SK-N-SH (cell line): ENCODE data around the gene APOOL. TPM values are rescaled to one million over a fixed set of nuclear protein-coding genes. Genes with fewer than 3 reads are reported as not detected.

ENCODE experiments used
- CTCF ChIA-PET: fragments of 300-600, 350-600 bp; formaldehyde crosslinking; extraction: SDS; loops from one replicate; lab custom pipeline; 2021; lab: Yijun Ruan, JAX
- POLR2A ChIA-PET: fragments of 350-600 bp; sonication (Branson Sonifier 250); formaldehyde crosslinking; extraction: SDS; loops from one replicate; lab custom pipeline; 2020; ENCODE audit warnings: antibody characterized with exemption, inconsistent platforms; lab: Yijun Ruan, JAX
- DNase-seq: peaks from one replicate; pipeline ENCODE4 v3.0.0; 2012
- H2AFZ ChIP-seq: fragments of 200-600 bp; sonication (generic); 2 replicates; pipeline ENCODE4 v1.8.1; 2016; ENCODE audit warnings: antibody characterized with exemption, mild to moderate bottlenecking, low read depth
- H3F3A ChIP-seq: fragments of 200-600 bp; sonication (generic); replicated peaks from 2 replicates; pipeline ENCODE3; 2016; ENCODE audit warnings: antibody characterized with exemption, mild to moderate bottlenecking; ENCODE audit not compliant: insufficient read depth
- H3K27ac ChIP-seq, 2 experiments: fragments of 200-500 bp in 1 of 2; fragments of 200-600 bp in 1 of 2; sonication (Bioruptor generic) in 1 of 2; sonication (generic), shearing (Covaris generic) in 1 of 2; 2 replicates each; pipeline versions ENCODE4 v1.5.1 to v1.6.1; 2014 to 2016; ENCODE audit warnings: low read depth in 2 of 2, inconsistent platforms in 1 of 2, low read length in 1 of 2, mild to moderate bottlenecking in 1 of 2, mixed read lengths in 1 of 2
- H3K27me3 ChIP-seq: fragments of 200-600 bp; sonication (generic), shearing (Covaris generic); 2 replicates; pipeline ENCODE4 v1.6.1; 2016; ENCODE audit warnings: mixed run types; ENCODE audit not compliant: insufficient read depth
- H3K36me3 ChIP-seq, 2 experiments: fragments of 200-500 bp in 1 of 2; fragments of 200-600 bp in 1 of 2; sonication (Bioruptor generic) in 1 of 2; sonication (generic) in 1 of 2; replicated peaks in 1 of 2; 2 replicates each; pipeline versions ENCODE3 to v1.5.1; 2014 to 2016; ENCODE audit warnings: low read length in 1 of 2, mild to moderate bottlenecking in 1 of 2; ENCODE audit not compliant: insufficient read depth in 2 of 2, control insufficient read depth in 1 of 2
- H3K4me1 ChIP-seq, 2 experiments: fragments of 200-500 bp in 1 of 2; fragments of 200-600 bp in 1 of 2; sonication (Bioruptor generic) in 1 of 2; sonication (generic), shearing (Covaris generic) in 1 of 2; 2 replicates each; pipeline versions ENCODE4 v1.5.1 to v1.6.1; 2014 to 2016; ENCODE audit warnings: low read depth in 1 of 2, low read length in 1 of 2, mixed run types in 1 of 2; ENCODE audit not compliant: insufficient read depth in 2 of 2, control insufficient read depth in 1 of 2
- H3K4me2 ChIP-seq: fragments of 200-600 bp; sonication (generic), shearing (Covaris generic); 2 replicates; pipeline ENCODE4 v1.6.1; 2017; ENCODE audit warnings: mixed run types
- H3K4me3 ChIP-seq, 2 experiments: fragments of 200-500 bp in 1 of 2; fragments of 200-600 bp in 1 of 2; sonication (Bioruptor generic) in 1 of 2; sonication (generic), shearing (Covaris generic) in 1 of 2; 2 replicates each; pipeline versions ENCODE4 v1.5.1 to v1.8.1; 2014 to 2016; ENCODE audit warnings: low read depth in 2 of 2, inconsistent platforms in 1 of 2, low read length in 1 of 2, mild to moderate bottlenecking in 1 of 2, mixed read lengths in 1 of 2, moderate library complexity in 1 of 2
- H3K79me2 ChIP-seq: fragments of 200-600 bp; sonication (generic); 2 replicates; pipeline ENCODE4 v1.8.1; 2017; ENCODE audit warnings: mild to moderate bottlenecking; ENCODE audit not compliant: insufficient read depth
- H3K9ac ChIP-seq: fragments of 200-600 bp; sonication (generic); 2 replicates; pipeline ENCODE4 v1.6.1; 2017; ENCODE audit warnings: mixed run types
- H3K9me2 ChIP-seq: fragments of 200-600 bp; sonication (generic); 2 replicates; pipeline ENCODE4 v1.6.1; 2017; ENCODE audit warnings: mixed run types
- H3K9me3 ChIP-seq: fragments of 200-600 bp; sonication (generic); 2 replicates; pipeline ENCODE4 v1.6.1; 2017; ENCODE audit warnings: mixed run types, mild to moderate bottlenecking, moderate library complexity
- H4K20me1 ChIP-seq: fragments of 200-600 bp; sonication (generic); 2 replicates; pipeline ENCODE4 v1.6.1; 2017; ENCODE audit warnings: mild to moderate bottlenecking, mixed run types; ENCODE audit not compliant: insufficient read depth
- CHD2 ChIP-seq: fragments of 150-350 bp; IDR thresholded peaks from 2 replicates; pipeline ENCODE4 v1.6.1; 2018; ENCODE audit warnings: low read length; ENCODE audit not compliant: partially characterized antibody
- CTCF ChIP-seq: fragments of 200-600 bp; sonication (generic); IDR thresholded peaks from 2 replicates; pipeline ENCODE4 v1.6.1; 2017; ENCODE audit warnings: antibody characterized with exemption, mild to moderate bottlenecking, moderate library complexity
- ELF1 ChIP-seq: IDR thresholded peaks from 2 replicates; pipeline ENCODE4 v1.4.0; 2012
- EP300 ChIP-seq, 2 experiments: IDR thresholded peaks; 2 replicates each; pipeline versions ENCODE4 v1.4.0 to v1.6.1; 2012; ENCODE audit warnings: borderline replicate concordance in 1 of 2, low read depth in 1 of 2, low read length in 1 of 2
- FOSL2 ChIP-seq: IDR thresholded peaks from 2 replicates; pipeline ENCODE4 v1.4.0; 2012; ENCODE audit warnings: low read depth, mild to moderate bottlenecking, moderate library complexity, borderline replicate concordance
- FOXJ3 ChIP-seq: sonication (generic); formaldehyde crosslinking; IDR thresholded peaks from 2 replicates; pipeline ENCODE4 v1.5.1; 2020; ENCODE audit warnings: mild to moderate bottlenecking, missing genetic modification reagents
- FOXM1 ChIP-seq: IDR thresholded peaks from 2 replicates; pipeline ENCODE4 v1.4.0; 2012; ENCODE audit warnings: low read depth, mild to moderate bottlenecking
- JUND ChIP-seq: IDR thresholded peaks from 2 replicates; pipeline ENCODE4 v1.4.0; 2012
- MEF2A ChIP-seq: IDR thresholded peaks from 2 replicates; pipeline ENCODE4 v1.4.0; 2012; ENCODE audit warnings: low read depth, borderline replicate concordance
- MXI1 ChIP-seq: IDR thresholded peaks from 2 replicates; pipeline ENCODE4 v1.6.1; 2012; ENCODE audit warnings: mild to moderate bottlenecking, low read depth, low read length, improper control_type of control experiment
- NFIC ChIP-seq: IDR thresholded peaks from 2 replicates; pipeline ENCODE4 v1.4.0; 2012; ENCODE audit warnings: borderline replicate concordance
- PBX3 ChIP-seq: IDR thresholded peaks from 2 replicates; pipeline ENCODE4; 2012
- POLR2AphosphoS5 ChIP-seq: IDR thresholded peaks from 2 replicates; pipeline ENCODE4 v1.6.1; 2012; ENCODE audit warnings: low read depth, low read length
- RAD21 ChIP-seq: IDR thresholded peaks from 2 replicates; pipeline ENCODE4 v1.6.1; 2012; ENCODE audit warnings: mild to moderate bottlenecking, low read length
- RCOR1 ChIP-seq: fragments of 150-350 bp; IDR thresholded peaks from 2 replicates; pipeline ENCODE4 v1.6.1; 2017; ENCODE audit warnings: antibody characterized with exemption, low read length
- RXRA ChIP-seq: IDR thresholded peaks from 2 replicates; pipeline ENCODE4 v1.4.0; 2012; ENCODE audit warnings: low read depth, mild to moderate bottlenecking, borderline replicate concordance
- TCF12 ChIP-seq: IDR thresholded peaks from 2 replicates; pipeline ENCODE4 v1.4.0; 2012
- TEAD4 ChIP-seq: IDR thresholded peaks from 2 replicates; pipeline ENCODE4 v1.4.0; 2012; ENCODE audit warnings: mild to moderate bottlenecking, borderline replicate concordance; ENCODE audit not compliant: insufficient read depth
- USF1 ChIP-seq: IDR thresholded peaks from 2 replicates; pipeline ENCODE4 v1.4.0; 2012; ENCODE audit warnings: low read depth, borderline replicate concordance
- WGBS: methylation state at CpG from one replicate; pipeline ENCODE4 v1.1.6; 2017; ENCODE audit warnings: low lambda C conversion rate; 5-methylcytosine and 5-hydroxymethylcytosine counted together
- polyA plus RNA-seq, 3 experiments: library from polyadenylated mRNA; depleted of rRNA; stranded (reverse); fragments of >200 nt; gene quantifications; 2 replicates each; pipeline ENCODE4 v1.2.3, GENCODE V29; 2012

APOOL gene
- polyA plus RNA-seq, 1 of the 3 experiments (the other 2 are of a cell fraction): 2.4 TPM

- no peak overlapping the region for H3K4me3 ChIP-seq
Observed at GRCh38 chrX:85052205-85052604, 48.5 kb downstream of the APOOL start.

GRCh38 chrX:85052636-85053343 lies 49.1 kb downstream of the APOOL start:
- no peaks in the 10 kb centered on the region for H3K9me3 ChIP-seq
- H3K36me3 ChIP-seq: peaks cover under 1 to 8% of the 10 kb centered on the region in 2 experiments
- WGBS: 6% methylated on average over 2 of the region's 2 CpGs
- no peak for DNase-seq
- peak overlapping the region; percentile 49; the same call in 1 of the 2 replicates for H3K9ac ChIP-seq
- H3K27me3 ChIP-seq: no peaks in the 10 kb centered on the region
- peak overlapping the region in 1 of 2 experiments; percentile 34; a peak in 1 of 4 replicates for H3K4me3 ChIP-seq
- CTCF ChIA-PET: interaction anchor here (0.7 to 2.2 kb wide), 5 partner anchors 9 to 1137 kb away, joined by 3 to 9 read pairs (median 7); no protein-coding TSS in a partner anchor
- peak overlapping the region; percentile 66 for H2AFZ ChIP-seq
- peaks cover 2% of the 10 kb centered on the region; the same call in 1 of the 2 replicates for H3K79me2 ChIP-seq
- H3K4me2 ChIP-seq: peak overlapping the region; percentile 67
- POLR2A ChIA-PET: no interaction called here
- no peaks in the 10 kb centered on the region for H4K20me1 ChIP-seq
- H3F3A ChIP-seq: peaks cover 25% of the 10 kb centered on the region
- H3K9me2 ChIP-seq: no peaks in the 10 kb centered on the region
- H3K27ac ChIP-seq: peak overlapping the region in 1 of 2 experiments; percentile 82; a peak in 2 of 4 replicates
- peak; percentile 65; the same call in 1 of the 2 replicates for TF ChIP-seq TEAD4
- no peak for TF ChIP-seq USF1
- peak; percentile 59 for TF ChIP-seq RAD21
- TF ChIP-seq MEF2A: peak; percentile 88
- TF ChIP-seq JUND: peak; percentile 90
- TF ChIP-seq CHD2: no peak
- no peak for TF ChIP-seq RCOR1
- TF ChIP-seq TCF12: peak; percentile 63
- TF ChIP-seq FOSL2: peak; percentile 97
- TF ChIP-seq FOXM1: no peak; the same call in 1 of the 2 replicates
- peak in 1 of 2 experiments; percentile 75; a peak in 2 of 4 replicates for TF ChIP-seq EP300 (IDR thresholded peaks at IDR 0.05; ENCODE audit: borderline replicate concordance in 1 of 2, low read depth in 1 of 2, low read length in 1 of 2)
- peak; percentile 39; the same call in 1 of the 2 replicates for TF ChIP-seq RXRA
- peak; percentile 29; the same call in 1 of the 2 replicates for TF ChIP-seq POLR2AphosphoS5
- peak; percentile 34; the same call in 1 of the 2 replicates for TF ChIP-seq PBX3
- TF ChIP-seq FOXJ3 (CRISPR knock-in tag): no peak
- TF ChIP-seq NFIC: peak; percentile 71
- peak; percentile 68 for TF ChIP-seq CTCF
- TF ChIP-seq, all 33 proteins: peak for 12
- H3K4me1 ChIP-seq: peaks cover 0 to 18% of the 10 kb centered on the region in 2 experiments; a peak in 2 of 4 replicates

More at GRCh38 chrX:85052205-85052604, 48.5 kb downstream of the APOOL start:
- H3K9me2 ChIP-seq: no peaks in the 10 kb centered on the region
- no peaks in the 10 kb centered on the region for H3K27me3 ChIP-seq
- H3K27ac ChIP-seq: peak overlapping the region in 1 of 2 experiments; percentile 82; a peak in 2 of 4 replicates
- no peaks in the 10 kb centered on the region for H3K9me3 ChIP-seq
- 33% methylated on average over 3 of the region's 3 CpGs for WGBS
- H3K36me3 ChIP-seq: peaks cover 2 to 8% of the 10 kb centered on the region in 2 experiments
- H3F3A ChIP-seq: peaks cover 25% of the 10 kb centered on the region
- peak overlapping the region; percentile 43; the same call in 1 of the 2 replicates for H3K9ac ChIP-seq
- H4K20me1 ChIP-seq: no peaks in the 10 kb centered on the region
- peaks cover 0 to 18% of the 10 kb centered on the region in 2 experiments; a peak in 2 of 4 replicates for H3K4me1 ChIP-seq
- peaks cover 2% of the 10 kb centered on the region; the same call in 1 of the 2 replicates for H3K79me2 ChIP-seq
- TF ChIP-seq ELF1 (no peak), NFIC (no peak), MXI1 (no peak), RCOR1 (no peak), FOXJ3 (CRISPR knock-in tag) (no peak), RAD21 (no peak), CHD2 (no peak), EP300 (IDR thresholded peaks at IDR 0.05; ENCODE audit: borderline replicate concordance in 1 of 2, low read depth in 1 of 2, low read length in 1 of 2) (no peak)
- H2AFZ ChIP-seq: peak overlapping the region; percentile 11; the same call in 1 of the 2 replicates
- POLR2A ChIA-PET: no interaction called here
- CTCF ChIA-PET: interaction anchor here (1.1 to 2.2 kb wide), 3 partner anchors 9 to 1136 kb away, joined by 3 to 9 read pairs (median 8); no protein-coding TSS in a partner anchor
- H3K4me2 ChIP-seq: peak overlapping the region; percentile 40; the same call in 1 of the 2 replicates
- no peak for DNase-seq
